Amniotic stem cell (primary cell): ENCODE measurements around the gene SLC23A2.
"Not testable (repeated sequence)": the region's sequence is repeated elsewhere in the genome, so short reads cannot be mapped to it uniquely, and the experiment has no call there.

Source experiments
- DNase-seq: peaks from one replicate; lab custom pipeline; 2025; lab: John Stamatoyannopoulos, UW

Gene SLC23A2

DNA sequence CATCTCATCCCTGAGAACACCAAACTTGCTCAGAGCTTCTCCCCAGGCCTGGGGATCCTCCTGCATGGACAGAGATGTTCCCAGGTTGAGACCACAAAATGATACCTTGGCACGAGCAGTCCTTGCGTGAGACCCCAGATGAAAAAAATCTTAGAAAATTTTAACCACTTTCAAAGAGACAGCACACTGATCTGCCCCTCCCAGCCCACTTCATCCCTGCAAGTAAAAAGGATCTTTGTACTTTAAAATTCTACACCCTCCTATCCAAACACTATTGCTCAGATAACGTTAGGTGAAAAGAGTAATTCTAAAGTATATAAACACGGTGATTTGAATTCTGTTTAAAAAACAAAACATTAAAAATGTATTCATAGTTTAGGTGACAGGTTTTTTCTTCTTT, 98.5 kb downstream of the SLC23A2 start:
- DNase-seq, result no peak

DNA sequence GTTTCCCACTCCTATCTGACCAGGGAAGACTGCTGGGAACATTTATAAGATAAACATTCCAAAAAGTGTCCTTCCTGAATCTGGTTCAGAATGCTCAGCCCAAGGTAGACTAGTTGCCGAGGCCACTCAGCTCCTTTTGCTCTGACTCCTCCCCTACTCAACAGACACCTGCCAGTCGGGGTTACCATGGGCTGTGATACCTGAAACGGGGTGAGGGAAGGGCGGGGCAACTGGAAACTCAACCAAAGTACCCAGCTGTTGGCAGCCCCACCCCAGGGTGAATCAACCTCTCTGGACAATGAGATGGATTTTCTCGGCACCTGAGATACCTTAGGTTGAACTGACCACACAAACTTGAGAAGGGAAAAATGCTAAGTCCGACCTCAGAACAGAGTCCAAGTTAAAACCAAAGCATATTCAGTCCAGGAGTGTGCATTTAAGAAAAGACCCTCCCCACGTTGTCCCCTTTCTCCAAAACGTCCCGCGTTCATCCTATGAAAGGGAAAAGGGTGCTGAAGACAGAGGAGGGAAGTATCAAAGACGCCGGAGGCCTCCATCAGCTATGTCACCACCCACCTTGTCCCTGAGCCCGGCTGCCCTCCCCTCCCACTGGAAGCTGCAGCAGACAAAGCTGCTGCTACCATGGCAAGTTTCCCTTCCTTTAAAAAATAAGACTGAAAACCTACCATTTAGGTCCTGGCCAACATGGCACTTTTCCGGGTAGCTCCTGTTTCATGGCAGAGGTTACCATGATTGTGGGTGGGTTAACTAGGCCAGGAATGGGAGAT, 100.1 kb downstream of the SLC23A2 start:
- no peak for DNase-seq

DNA sequence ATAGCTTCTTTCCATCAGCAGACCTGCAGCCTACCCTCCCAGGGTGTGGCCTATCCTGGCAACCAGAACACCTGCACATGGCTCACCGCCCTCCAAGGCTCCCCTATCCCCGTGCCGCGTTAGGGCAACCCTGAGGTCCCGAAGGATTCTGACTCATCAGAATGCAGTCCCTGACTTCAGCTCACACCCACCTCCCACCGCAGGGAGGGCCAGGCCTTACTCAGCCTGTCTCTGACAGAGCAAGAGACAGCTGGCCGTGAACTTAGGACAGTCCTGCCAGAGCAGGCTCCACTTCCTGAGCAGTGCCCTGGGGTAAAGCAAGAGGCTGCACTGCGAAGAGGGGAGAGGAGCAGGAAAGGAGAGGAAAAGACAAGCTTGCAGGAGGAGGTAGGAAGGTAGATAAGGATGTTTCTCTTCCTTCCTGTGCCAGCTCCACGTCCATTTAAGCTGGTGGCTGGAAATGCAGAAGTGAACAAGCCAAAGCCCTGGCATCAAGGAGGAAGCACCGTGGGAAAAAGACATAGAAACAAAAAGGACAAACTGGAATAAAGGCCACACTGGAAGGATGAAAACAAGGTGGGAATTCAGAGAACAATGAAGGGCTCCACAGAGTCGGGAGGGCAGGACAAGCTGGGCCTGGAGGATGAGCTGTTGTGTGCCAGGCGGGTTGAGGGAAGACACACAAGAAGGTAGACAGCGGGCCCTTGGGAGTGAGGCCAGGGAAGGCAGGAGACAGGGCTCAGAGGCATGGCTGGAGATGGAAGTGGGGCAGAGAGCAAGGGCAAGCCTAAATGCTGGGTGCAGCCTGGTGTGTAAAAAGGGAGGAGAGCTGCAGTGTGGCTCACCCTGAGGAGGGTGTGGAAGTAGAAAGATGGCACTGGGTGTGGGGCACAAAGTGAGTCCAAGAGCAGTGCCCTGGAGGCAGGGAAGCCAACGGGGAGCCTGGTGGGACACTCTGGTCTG, 102.7 kb downstream of the SLC23A2 start:
- DNase-seq, result peak; percentile 5

DNA sequence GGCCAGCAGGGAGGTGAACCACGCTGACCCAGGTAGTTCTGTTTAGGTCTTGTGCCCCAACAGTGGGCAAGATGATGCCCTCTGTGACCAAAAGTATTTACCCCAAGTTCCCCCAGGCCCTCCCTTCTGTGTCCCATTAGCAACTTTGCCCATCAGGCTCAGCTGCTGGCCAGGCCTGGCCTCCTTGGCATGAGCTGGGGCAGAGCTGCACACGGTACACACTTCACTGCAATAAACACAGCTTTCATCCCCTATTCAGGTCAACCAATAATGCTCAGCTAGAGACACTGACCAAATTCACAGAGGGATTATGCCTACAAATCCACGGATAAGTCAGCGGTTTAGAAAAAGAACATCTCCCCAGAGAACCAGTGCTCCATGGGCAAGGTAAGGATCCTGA, 103.7 kb downstream of the SLC23A2 start:
- no peak for DNase-seq

DNA sequence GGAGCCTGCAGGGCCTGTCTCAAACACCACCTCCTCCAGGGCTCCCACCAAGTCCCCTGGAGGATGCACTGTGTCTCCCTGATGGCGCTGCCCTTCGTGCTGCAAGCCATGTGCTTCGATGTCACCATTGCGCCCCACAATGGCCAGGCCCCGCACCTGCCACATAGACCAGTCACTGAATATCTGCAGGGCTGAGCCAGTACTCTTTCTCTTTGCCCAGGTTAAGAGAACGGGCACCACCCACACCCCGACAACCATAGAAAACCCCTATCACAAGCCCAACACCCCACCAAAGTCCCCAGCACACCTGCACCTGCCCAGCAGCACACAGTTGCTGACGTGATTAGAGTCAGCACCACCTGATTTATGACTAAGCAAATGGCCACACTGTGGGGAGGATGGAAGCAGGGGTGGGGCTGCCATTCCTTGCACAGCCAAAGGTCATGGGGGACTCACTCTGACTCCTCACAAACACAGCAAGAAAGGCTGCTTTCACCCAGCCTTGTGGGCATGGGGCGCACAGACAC, 104.3 kb downstream of the SLC23A2 start:
- no peak for DNase-seq

DNA sequence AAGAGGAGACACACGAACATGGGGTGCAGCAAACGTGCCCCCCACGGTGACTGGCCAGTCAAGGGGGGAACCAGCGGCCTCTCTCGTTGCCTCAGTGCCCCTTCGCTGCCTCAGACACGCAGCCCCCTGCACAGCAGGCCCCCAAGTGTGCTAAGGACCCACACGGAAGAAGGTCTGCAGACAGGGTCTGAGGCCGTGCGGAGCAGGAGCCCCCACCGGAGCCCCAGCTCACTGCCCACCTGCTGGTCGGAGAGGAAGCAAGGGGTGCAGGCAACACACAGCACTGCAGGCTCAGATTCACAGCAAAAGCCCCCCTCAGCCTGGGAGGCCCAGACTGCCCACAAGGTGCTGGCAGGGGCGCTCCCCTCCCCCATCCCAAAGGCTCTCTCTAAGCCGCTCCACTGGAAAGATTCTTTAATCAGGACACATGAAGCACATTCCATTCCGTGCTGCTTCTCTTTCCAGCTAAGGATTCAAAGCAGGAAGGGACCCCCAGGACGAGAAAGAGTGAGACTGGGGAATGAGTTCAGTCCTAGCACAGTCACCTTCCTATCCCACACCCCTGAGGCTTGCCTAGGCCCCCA, 105.1 kb downstream of the SLC23A2 start:
- DNase-seq, result no peak

DNA sequence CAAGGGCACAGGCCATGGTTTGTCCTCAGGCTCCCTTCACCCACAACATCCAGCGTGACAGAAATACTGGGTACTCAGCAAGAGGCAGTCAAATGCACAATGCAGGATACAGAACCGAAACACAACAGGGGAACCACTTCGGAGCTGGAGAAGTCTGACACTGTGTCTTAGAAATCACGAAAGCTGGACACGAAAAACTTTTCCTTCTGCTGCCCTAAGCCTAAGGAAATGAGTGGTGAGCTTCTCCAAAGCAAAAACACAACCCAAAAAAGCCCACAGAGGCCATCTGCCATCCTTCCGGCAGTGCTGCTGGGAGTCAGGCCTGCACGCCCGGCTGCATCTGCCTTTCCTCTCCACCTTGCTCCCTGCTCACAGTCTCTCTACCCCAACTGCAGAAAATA, 106.3 kb downstream of the SLC23A2 start:
- DNase-seq, result no peak

DNA sequence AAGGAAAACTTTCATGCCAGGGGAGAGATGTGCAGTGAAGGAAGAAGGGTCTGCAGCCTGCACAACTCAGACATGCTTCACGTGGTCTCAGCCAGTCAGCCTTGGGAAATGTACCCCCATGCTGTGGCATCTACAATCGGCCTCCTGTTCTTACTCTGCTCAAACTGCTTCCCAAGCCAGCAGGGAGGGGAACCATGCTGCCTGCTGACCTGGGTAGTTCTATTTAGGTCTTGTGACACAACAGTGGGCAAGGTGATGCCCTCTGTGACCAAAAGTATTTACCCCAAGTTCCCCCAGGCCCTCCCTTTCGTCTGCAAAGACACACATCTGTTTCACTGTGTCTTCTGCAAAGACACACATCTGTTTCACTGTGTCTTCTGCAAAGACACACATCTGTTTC, 106.9 kb downstream of the SLC23A2 start:
- no peak for DNase-seq

DNA sequence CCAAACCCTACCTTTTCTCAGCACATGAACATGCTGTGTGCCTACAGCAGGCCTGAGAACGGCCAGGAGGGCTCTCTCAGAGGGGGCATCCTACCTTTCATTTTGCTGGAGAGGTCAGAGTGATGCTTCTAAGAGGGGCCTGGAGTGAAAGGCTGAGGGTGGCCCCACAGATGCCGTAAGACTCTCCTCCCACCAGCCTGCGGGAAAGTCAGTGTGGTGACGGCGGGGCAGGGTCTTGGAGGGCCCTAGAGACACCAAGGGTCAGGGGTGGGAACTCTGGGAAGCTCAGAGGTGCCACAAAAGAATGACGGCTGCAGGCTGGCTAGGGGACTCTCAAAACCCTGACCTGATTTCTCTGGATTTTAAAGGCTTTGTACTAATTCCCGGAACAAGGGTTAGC, 107.6 kb downstream of the SLC23A2 start:
- DNase-seq, result no peak

DNA sequence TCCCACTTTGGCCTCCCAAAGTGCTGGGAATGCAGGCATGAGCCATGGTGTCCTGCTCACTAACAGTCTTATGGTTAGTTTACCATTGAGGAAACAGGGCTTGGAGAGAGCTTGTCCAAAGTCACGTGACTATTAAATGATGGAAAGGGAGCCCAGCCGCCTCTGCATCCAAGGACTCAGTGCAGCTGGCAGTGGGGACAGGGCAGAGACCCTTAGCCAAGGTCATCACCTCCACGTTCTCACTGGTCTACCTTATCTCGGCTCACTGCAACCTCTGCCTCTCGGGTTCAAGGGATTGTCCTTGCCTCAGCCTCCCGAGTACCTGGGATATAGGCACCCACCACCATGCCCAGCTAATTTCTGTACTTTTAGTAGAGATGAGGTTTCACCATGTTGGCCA, 109.3 kb downstream of the SLC23A2 start:
- DNase-seq, result no peak

DNA sequence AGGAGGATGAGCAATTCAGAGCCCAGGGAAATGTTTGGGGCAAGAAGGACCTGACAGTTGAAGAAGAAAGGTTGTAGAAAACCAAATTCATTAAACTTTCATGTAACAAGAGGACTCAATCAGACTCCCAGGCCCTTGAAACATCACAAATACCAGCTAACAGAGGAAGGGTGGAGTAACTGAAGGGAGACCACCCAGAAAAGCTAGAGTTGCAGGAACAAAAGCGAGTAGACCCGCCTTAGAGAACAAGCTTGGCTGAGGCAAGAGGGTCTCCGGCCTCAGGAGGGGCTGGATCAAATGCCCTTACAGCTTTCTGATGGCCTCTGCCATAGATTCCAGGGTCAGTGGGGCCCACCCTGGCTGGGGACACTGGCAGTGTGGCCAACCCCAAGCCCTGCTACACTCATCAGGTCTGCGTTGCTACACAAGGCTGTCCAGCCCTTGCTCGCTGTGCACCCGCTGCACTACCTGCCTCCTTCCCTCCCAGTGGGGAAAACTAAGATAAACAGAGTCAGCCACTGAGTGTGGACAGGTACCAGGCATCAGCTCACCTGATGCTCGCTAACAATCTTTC, 110.0 kb downstream of the SLC23A2 start:
- no peak for DNase-seq

DNA sequence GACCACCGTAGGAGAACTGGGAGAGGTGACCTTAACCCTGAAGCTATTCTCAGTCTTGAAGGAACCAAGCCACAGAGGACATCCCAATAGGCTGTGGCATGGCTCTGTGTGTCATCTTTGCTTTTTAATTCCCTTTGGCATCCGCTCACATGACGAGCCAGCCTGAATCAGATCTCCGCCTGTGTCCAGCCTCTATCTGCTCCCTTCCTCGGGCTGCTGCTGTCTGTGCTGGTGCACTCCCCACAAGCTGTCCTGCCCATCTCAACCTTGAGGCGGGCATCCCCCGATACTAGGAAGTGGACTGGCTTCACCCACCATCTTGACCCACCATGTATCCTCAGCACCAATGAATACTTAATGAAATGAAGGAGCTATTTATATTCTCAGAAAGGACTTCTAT, 111.9 kb downstream of the SLC23A2 start:
- no peak for DNase-seq

DNA sequence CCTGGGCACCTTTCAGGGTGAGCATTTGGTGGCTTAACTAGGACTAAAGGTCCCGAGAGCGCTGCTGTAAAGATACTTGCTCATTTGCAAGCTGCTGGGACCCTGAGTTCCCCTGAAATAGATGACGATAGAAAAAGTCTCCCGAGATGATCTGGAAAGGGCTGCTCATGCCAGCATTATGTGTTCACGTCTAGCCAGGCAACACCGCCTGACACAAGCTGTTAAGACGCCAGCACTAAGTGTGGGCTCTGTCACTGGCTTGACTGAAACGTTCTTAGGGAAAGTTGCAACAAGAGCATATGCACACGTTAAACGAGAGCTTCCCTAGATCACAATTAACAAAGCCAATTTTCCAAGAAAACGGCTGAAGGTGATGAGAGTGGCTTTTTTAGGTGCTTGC, 113.7 kb downstream of the SLC23A2 start:
- DNase-seq, result no peak

DNA sequence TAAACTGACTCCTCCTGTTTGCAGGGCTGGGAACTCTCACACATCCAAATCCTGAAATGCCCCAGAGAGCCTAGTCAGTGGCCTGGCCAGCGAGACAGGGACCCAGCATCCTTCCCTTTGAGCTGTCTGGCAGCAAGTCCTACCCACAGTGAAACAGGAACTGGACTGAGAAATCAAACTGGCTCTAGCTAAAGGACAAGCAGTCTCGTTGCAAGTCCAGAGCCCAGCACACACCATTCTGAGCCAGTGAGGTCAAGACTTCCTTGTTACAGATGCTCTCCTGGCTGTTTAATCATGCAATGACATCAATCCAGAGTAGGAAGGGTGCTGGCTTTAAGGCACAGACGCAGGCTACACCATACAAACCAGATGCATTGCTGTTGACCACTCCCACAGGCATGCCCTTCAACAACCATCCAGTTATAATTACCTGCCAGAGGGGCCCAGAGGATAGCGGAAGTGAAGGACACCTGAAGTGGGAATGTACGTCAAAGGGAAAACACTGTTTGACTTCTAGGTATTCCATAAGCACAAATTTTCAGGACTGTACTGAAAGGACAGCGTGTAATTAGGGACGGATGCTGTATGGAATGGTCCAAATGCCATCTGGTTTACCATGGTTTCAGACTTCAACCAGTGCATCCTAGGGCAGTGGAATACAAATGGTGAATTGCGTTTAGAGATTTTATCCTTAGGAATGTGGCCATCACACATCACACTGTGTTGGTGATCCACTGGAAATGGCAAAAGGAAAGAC, 114.4 kb downstream of the SLC23A2 start:
- DNase-seq, result no peak

DNA sequence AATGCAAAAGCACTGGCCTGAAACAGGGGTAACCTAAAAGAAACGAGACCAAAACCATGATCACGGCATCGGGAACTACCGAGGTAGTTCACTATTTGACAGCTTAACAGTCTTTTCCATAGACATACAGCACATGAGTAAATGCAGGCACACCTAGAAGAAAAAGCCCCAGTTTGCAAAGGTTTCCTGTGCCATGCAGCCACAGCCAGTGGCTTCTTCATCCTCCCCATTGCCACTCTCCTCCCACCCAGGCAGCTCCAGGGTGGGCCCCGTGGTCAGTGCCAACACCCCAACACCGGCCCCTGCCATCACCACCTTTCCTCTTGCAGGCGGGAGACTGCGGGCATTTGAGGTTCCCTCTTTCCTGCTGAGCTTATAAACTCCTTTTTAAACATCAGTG, 115.4 kb downstream of the SLC23A2 start:
- no peak for DNase-seq

DNA sequence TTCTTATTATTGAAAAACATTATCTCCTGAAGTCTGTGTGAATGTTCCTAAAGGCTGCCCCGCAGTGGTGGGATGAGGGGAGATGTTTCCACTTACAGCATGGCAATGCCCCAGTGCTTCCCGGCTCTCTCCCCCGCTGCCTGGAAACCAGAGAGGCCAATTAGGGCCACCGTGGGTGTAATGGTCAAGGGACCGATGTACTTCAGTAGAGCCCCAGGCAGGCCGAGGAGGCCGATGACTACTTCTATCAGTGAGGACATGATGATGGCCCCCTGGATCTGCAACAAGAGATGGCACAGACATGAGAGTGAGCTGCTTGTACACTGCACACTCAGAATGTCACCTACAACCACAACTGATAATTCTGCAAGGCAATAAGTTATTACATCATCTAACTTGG, 117.8 kb downstream of the SLC23A2 start:
- no peak for DNase-seq

DNA sequence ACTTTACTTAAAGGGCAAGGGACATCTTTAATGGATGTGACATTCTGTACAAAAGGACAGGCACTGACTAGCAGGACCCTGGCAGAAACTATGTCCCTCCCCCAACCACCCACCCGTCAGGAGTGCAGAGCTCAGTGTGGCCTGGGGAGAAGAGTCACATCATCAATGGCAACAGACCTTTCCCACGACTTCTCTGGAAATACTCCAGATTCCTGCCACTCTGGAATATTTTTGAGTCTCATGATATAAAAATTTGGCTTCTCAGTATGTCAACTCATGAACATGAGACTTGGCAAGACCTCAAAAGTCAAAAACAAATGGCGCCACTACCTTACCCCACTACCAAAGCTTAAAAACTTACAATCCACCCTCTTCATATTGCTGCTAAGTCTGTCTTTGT, 118.3 kb downstream of the SLC23A2 start:
- DNase-seq, result no peak

DNA sequence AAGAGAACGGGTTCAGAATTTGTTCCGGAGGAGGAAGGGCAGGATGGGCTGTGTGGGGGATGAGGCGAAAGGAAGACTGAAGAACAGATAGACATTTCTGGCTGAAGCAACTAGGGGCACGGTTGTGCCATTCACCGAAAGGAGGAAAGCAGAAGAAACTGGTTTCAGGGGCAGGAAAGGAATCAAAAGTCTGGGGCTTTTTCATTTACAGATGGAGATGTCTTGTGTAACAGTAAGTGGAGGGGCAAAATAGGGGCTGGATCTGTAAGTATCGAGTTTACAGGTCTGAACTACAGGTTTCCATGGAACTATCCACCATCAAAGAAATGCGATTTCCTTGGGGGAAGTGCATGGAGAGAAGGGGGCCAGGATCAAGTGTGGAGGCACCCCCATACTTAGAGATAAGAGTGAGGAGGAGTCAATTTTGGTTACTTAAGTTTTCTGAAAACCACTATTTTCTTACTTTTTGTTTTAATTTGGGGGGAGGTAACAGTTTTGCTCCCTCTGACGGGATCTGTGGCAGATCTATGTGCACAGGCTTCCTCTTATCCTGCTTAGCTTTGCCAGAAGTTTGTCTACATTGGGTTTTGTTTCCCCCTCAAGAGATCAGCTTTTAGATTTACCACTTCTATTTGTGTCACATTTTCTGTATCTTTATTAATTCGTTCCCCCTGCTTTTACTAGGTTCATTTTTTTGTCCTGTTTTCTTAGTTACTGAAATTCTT, 120.1 kb downstream of the SLC23A2 start:
- DNase-seq, result no peak

DNA sequence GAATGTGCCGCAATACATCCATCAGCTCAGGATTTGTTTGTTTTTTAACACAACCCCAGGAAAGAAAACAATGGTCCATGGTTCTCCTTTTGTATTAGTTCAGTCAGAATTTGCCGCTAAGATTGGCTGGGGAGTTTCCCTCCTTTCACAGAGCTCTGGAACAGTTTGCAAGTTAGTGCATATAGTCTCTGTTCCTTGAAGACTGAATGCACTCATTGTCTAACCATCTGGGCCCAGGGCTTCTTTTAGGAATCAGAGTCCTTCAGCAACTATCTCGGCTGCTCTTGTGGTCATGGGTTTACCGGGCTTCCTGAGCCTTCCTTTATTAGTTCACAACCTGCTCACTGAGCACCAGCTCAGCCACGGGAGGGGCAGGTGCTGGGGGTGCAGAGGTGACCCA, 121.3 kb downstream of the SLC23A2 start:
- no peak for DNase-seq

DNA sequence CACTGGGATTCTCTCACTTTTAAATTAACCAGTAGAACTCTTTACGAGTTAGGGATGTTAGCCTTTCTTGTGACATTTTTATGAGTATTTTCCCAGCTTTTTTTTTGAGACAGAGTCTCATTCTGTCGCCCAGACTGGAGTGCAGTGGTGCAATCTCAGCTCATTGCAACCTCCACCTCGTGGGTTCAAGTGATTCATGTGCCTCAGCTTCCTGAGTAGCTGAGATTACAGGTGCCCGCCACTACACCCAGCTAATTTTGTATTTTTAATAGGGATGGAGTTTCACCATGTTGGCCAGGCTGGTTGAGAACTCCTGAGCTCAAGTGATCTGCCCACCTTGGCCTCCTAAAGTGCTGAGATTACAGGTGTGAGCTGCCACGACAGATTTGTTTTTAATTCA, 123.2 kb downstream of the SLC23A2 start:
- DNase-seq, result not testable (repeated sequence)

DNA sequence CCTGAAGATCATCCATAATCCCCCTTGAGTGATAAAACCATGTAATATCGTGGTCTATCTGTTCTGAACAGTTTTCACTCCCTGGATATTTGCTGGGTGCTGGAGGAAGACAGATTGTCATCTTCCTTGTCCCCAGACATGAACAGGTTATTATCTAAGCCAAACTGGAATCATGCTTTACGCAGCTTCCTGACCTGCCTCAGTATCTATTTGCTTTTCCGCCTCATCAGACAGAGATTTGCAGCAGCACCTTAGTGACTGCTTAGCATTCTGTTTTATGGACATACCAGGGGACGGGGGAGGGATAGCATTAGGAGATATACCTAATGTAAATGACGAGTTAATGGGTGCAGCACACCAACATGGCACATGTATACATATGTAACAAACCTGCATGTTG, 124.6 kb downstream of the SLC23A2 start:
- no peak for DNase-seq
